Measurements from ENCODE around the gene GSG1.

DNA sequence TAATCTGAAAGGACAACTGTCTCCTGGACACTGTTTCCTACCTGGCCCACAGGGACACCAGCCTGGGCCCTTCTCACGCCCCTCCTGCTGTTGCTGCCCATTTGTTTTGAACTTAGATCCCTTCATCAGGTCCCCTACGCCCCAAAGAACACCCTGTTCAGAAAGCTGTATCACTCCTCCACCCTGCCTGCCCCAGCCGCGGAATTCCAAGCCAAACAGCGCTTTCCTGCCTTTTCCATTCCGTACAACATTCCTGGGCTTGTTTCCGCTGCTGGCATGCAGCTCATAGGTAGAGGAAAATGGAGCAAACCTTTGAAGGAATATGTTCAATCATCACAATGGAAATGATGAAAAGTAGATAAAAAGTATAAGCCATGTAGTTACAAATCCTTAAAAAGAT is 12.8 kb upstream of the GSG1 start:
- TF ChIP-seq, protein P1, sequence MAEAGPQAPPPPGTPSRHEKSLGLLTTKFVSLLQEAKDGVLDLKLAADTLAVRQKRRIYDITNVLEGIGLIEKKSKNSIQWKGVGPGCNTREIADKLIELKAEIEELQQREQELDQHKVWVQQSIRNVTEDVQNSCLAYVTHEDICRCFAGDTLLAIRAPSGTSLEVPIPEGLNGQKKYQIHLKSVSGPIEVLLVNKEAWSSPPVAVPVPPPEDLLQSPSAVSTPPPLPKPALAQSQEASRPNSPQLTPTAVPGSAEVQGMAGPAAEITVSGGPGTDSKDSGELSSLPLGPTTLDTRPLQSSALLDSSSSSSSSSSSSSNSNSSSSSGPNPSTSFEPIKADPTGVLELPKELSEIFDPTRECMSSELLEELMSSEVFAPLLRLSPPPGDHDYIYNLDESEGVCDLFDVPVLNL (CRISPR knock-in tag; IDR thresholded peaks at IDR 0.05; ENCODE audit: borderline replicate concordance, low read depth) = no peak
- TF ChIP-seq, protein P2, sequence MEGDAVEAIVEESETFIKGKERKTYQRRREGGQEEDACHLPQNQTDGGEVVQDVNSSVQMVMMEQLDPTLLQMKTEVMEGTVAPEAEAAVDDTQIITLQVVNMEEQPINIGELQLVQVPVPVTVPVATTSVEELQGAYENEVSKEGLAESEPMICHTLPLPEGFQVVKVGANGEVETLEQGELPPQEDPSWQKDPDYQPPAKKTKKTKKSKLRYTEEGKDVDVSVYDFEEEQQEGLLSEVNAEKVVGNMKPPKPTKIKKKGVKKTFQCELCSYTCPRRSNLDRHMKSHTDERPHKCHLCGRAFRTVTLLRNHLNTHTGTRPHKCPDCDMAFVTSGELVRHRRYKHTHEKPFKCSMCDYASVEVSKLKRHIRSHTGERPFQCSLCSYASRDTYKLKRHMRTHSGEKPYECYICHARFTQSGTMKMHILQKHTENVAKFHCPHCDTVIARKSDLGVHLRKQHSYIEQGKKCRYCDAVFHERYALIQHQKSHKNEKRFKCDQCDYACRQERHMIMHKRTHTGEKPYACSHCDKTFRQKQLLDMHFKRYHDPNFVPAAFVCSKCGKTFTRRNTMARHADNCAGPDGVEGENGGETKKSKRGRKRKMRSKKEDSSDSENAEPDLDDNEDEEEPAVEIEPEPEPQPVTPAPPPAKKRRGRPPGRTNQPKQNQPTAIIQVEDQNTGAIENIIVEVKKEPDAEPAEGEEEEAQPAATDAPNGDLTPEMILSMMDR (IDR thresholded peaks at IDR 0.05) = no peak
- TF ChIP-seq ATF1 (CRISPR knock-in tag; IDR thresholded peaks at IDR 0.05) = no peak
- no peak for TF ChIP-seq ETV6 (CRISPR knock-in tag; IDR thresholded peaks at IDR 0.05)
- no peak for TF ChIP-seq ZNF121 (CRISPR knock-in tag; IDR thresholded peaks at IDR 0.05)
- no peak for TF ChIP-seq MAX (CRISPR knock-in tag; IDR thresholded peaks at IDR 0.05)
- TF ChIP-seq, protein P3, sequence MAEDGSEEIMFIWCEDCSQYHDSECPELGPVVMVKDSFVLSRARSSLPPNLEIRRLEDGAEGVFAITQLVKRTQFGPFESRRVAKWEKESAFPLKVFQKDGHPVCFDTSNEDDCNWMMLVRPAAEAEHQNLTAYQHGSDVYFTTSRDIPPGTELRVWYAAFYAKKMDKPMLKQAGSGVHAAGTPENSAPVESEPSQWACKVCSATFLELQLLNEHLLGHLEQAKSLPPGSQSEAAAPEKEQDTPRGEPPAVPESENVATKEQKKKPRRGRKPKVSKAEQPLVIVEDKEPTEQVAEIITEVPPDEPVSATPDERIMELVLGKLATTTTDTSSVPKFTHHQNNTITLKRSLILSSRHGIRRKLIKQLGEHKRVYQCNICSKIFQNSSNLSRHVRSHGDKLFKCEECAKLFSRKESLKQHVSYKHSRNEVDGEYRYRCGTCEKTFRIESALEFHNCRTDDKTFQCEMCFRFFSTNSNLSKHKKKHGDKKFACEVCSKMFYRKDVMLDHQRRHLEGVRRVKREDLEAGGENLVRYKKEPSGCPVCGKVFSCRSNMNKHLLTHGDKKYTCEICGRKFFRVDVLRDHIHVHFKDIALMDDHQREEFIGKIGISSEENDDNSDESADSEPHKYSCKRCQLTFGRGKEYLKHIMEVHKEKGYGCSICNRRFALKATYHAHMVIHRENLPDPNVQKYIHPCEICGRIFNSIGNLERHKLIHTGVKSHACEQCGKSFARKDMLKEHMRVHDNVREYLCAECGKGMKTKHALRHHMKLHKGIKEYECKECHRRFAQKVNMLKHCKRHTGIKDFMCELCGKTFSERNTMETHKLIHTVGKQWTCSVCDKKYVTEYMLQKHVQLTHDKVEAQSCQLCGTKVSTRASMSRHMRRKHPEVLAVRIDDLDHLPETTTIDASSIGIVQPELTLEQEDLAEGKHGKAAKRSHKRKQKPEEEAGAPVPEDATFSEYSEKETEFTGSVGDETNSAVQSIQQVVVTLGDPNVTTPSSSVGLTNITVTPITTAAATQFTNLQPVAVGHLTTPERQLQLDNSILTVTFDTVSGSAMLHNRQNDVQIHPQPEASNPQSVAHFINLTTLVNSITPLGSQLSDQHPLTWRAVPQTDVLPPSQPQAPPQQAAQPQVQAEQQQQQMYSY (CRISPR knock-in tag; IDR thresholded peaks at IDR 0.05) = no peak
- TF ChIP-seq MYBL2 (CRISPR knock-in tag; IDR thresholded peaks at IDR 0.05) = no peak
- TF ChIP-seq USF2 (CRISPR knock-in tag; IDR thresholded peaks at IDR 0.05) = no peak
- no peak for TF ChIP-seq TEAD4 (CRISPR knock-in tag; IDR thresholded peaks at IDR 0.05)

Data from WTC11 (cell line).